ENCODE data around the gene SCYGR3. TPM values are rescaled to one million over a fixed set of nuclear protein-coding genes. Genes with fewer than 3 reads are reported as not detected.

SCYGR3 gene, protein sequence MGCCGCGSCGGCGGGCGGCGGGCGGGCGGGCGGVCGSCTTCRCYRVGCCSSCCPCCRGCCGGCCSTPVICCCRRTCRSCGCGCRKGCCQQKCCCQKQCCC
- total RNA-seq, result not detected

DNA sequence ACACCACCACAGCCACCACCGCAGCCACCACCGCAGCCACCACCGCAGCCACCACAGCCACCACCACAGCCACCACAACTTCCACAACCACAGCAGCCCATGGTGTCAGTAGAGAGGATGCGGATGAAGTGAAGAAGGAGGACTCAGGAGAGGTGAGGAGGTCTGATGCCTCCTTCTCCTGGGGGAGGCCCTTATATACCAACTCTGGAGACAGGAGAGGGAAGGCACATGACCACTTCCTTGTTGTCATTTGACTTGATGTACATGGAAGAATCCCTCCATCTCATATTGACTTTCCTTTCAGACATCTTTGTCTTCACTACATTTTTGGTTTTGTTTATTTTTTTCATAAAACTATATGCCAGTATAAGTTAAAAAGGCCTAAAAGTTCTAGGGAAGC is at the start of gene SCYGR3:
SCYGR3 (minus strand) TSS at position 101 of the 400 bp plus-strand sequence; CDS start at position 101, 0 bp downstream.
- Mint-ChIP-seq H3K4me1 (no peaks in the 10 kb centered on the region), H3K27me3 (peaks cover 16% of the 10 kb centered on the region), H3K36me3 (ENCODE audit: low read depth) (peaks cover 2% of the 10 kb centered on the region), H3K9me3 (ENCODE audit: low read depth) (no peaks in the 10 kb centered on the region), H3K27ac (no peak within 1 kb of the TSS), H3K4me3 (no peak within 1 kb of the TSS)
- CTCF ChIA-PET, result interaction anchor here (1.2 kb wide), 1 partner anchor 43 kb away, joined by 3 read pairs; no protein-coding TSS in a partner anchor
- DNase-seq (no peak), ATAC-seq (no peak)
- intact Hi-C loops (cut with DNase I, micrococcal nuclease), result no loop called here
- POLR2A ChIA-PET, result no interaction called here

DNA sequence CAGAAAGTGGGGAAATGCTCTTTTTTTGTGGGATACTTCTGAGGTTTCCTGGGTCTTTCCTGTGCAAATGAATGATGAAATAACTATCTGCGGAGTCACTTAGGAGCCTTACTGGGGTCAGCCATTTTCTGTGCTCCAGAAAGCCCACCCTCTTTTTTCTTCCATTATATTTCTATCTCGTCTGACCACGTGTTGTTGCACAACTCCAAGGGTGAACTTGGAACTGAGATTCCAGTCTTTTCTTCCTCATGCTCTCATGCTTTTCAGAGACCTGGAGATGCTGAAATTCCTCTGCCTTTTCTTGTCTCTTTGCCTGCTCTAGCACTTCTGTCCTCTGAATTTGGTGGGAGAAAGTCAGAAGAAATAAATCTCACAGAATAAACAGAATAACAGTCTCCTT is 47.2 kb upstream of the SCYGR3 start:
- no peak for ATAC-seq
- DNase-seq, result no peak
- Mint-ChIP-seq H3K4me1 (no peaks in the 10 kb centered on the region), H3K36me3 (ENCODE audit: low read depth) (no peaks in the 10 kb centered on the region), H3K27me3 (peaks cover 4% of the 10 kb centered on the region), H3K9me3 (ENCODE audit: low read depth) (no peaks in the 10 kb centered on the region), H3K4me3 (no peak overlapping the region), H3K27ac (no peak overlapping the region)
- intact Hi-C loops (cut with DNase I, micrococcal nuclease), result no loop called here
- ChIA-PET POLR2A (no interaction called here), CTCF (interaction anchor here (1.1 kb wide), 1 partner anchor 104 kb away, joined by 3 read pairs; no protein-coding TSS in a partner anchor)

DNA sequence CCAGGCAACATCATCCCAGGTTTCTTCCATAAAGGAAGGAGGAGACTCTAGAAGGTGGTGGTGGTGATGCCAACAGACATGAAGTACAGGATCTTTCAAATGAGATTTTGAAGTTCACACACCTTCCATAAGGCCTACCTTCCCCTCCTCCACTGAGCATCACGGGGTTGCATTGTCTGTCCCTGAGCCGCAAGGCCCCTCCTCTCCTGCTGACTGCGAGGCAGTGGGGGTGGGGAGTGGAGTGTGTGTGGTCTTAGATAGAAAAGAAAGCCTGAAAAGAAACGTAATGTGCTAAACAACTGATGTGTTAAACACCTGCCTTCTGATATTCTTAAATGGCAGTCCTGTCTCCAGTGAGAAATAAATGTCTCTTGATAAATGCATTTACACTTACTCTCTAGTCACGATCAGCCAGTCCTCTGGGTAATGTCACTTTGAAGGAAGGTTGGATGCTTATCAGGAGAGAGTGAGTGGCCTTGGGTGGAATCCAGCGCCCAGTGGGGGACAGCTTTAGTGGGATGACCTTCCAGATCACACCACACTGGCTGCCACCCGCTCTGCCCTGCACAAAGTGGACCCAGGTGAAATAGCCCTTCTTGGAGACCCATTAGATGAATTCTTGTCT is 46.5 kb upstream of the SCYGR3 start:
- intact Hi-C loops (cut with DNase I, micrococcal nuclease), result no loop called here
- Mint-ChIP-seq H3K4me3 (no peak overlapping the region), H3K27ac (no peak overlapping the region), H3K27me3 (peaks cover 4% of the 10 kb centered on the region), H3K4me1 (no peaks in the 10 kb centered on the region), H3K36me3 (ENCODE audit: low read depth) (no peaks in the 10 kb centered on the region), H3K9me3 (ENCODE audit: low read depth) (no peaks in the 10 kb centered on the region)
- CTCF ChIA-PET, result interaction anchor here (3.7 kb wide), 1 partner anchor 105 kb away, joined by 55 read pairs; no protein-coding TSS in a partner anchor
- POLR2A ChIA-PET, result no interaction called here
- no peak for ATAC-seq
- no peak for DNase-seq

DNA sequence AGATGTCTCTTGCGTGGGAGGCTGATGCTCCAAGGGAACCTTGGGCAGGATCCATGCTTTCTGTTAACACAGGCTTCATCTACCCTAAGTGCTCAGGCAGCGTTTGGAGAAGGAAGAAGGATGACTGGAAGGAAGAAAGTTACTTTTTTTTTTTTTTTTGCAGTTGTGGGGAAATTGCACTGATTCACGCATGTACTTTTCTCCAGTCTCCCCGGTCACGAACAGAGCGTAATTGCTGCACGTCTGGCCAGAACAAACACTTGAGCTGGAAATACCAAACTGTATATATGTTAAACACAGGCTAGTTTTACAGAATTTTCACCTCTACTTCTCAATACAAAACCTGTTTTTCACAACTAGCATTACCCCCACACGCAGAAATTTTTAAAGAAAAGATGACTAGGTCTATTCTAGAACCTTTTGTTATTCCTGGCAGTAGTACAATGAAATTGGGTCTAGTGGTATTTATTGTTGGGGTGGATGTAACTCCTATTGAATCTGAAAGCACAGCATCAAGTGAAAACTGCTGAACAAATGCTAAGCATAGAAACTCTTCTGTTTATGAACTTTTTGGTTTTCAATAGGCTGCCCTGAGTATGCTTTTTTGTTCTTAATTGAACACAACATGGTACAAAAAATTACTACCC is 42.7 kb upstream of the SCYGR3 start:
- POLR2A ChIA-PET, result no interaction called here
- no peaks in the 10 kb centered on the region for H3K36me3 Mint-ChIP-seq (ENCODE audit: low read depth)
- intact Hi-C loops (cut with DNase I, micrococcal nuclease), result loop anchor here (5.0 to 10.0 kb wide), 5 partner anchors 175 to 253 kb away; no protein-coding TSS in a partner anchor

DNA sequence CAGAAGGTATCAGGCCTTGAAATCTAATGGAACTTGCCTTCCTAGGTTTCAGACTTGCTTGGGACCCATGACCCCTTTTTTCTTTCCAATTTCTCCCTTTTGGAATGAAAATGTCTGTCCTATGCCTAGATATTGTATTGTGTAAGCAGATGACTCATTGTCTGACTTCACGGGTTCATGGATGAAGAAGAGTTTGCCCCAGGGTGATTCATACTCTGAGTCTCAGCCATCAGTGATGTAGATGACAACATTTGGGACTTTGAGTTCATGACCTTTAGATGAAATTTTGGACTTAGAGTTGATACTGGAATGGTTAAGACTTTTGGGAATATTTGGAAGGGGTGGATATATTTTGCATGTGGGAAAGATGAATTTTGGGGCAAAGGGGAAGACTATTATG is 40.8 kb upstream of the SCYGR3 start:
- no peak for DNase-seq
- peak; percentile 84 for ATAC-seq
- CTCF ChIA-PET, result interaction anchor here (0.6 to 1.0 kb wide), 2 partner anchors 11 to 32 kb away, joined by 3 to 4 read pairs; no protein-coding TSS in a partner anchor
- POLR2A ChIA-PET, result no interaction called here
- intact Hi-C loops (cut with DNase I, micrococcal nuclease), result loop anchor here (2.0 to 10.0 kb wide), 6 partner anchors 29 to 251 kb away; no protein-coding TSS in a partner anchor
- peaks cover 5% of the 10 kb centered on the region for H3K4me1 Mint-ChIP-seq
- no peaks in the 10 kb centered on the region for H3K9me3 Mint-ChIP-seq (ENCODE audit: low read depth)
- H3K36me3 Mint-ChIP-seq (ENCODE audit: low read depth), result no peaks in the 10 kb centered on the region
- H3K27me3 Mint-ChIP-seq, result peaks cover 12% of the 10 kb centered on the region
- H3K27ac Mint-ChIP-seq, result no peak overlapping the region
- H3K4me3 Mint-ChIP-seq, result no peak overlapping the region

More for the DNA sequence above, 42.7 kb upstream of the SCYGR3 start:
- DNase-seq, result no peak
- Mint-ChIP-seq H3K27me3 (peaks cover 12% of the 10 kb centered on the region), H3K27ac (no peak overlapping the region), H3K4me3 (no peak overlapping the region), H3K9me3 (ENCODE audit: low read depth) (no peaks in the 10 kb centered on the region), H3K4me1 (peaks cover 5% of the 10 kb centered on the region)
- no peak for ATAC-seq
- CTCF ChIA-PET, result interaction anchor here (0.6 to 3.7 kb wide), 26 partner anchors 8 to 533 kb away, joined by 3 to 55 read pairs (median 4); partner anchors contain the start of gene SCYGR5

DNA sequence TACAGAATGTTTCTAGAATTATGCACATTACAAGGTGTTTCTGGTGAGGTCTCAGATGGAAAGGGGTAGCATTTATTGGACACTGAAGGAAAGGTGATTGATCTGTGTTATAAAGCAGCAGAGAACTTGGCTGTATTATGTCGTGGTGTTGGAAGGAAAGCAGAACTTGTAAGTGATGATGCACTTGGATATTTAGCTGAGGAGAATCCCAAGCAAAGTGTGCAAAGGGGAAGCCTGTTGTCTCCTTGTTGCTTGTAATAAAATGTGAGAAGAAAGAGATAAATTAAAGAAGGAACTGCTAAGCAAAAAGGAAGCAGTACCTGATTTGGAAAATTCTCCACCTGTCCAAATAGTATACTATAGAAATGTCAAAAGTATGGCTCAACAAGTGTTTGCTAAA is 39.8 kb upstream of the SCYGR3 start:
- no peak overlapping the region for H3K27ac Mint-ChIP-seq
- H3K27me3 Mint-ChIP-seq, result peaks cover 14% of the 10 kb centered on the region
- ChIA-PET CTCF (no interaction called here), POLR2A (no interaction called here)
- DNase-seq (no peak), ATAC-seq (no peak)
- H3K4me3 Mint-ChIP-seq, result no peak overlapping the region
- H3K36me3 Mint-ChIP-seq (ENCODE audit: low read depth), result no peaks in the 10 kb centered on the region
- intact Hi-C loops (cut with DNase I, micrococcal nuclease), result loop anchor here (2.0 to 10.0 kb wide), 2 partner anchors 28 to 250 kb away; no protein-coding TSS in a partner anchor
- H3K9me3 Mint-ChIP-seq (ENCODE audit: low read depth), result no peaks in the 10 kb centered on the region
- H3K4me1 Mint-ChIP-seq, result peaks cover 5% of the 10 kb centered on the region

DNA sequence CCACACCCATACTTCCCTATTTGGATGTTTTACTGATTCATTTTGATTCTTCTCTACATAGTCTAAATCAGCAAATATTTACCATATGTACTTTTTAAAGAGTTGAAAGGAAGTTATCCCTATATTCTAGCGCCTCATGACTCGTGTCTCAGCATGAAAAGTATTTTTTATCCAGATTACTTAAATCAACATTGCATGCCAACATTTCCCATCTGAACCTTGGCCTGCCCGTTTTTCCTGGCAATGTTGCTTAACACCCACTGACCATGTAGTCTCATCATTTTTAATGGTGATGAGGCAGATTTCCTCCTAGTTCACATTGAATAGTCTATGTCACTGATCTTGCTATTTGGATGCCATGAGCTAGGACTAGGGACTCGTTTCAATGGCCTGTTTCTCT is 38.8 kb upstream of the SCYGR3 start:
- Mint-ChIP-seq H3K27me3 (peaks cover 18% of the 10 kb centered on the region), H3K4me3 (no peak overlapping the region), H3K27ac (no peak overlapping the region), H3K4me1 (peaks cover 5% of the 10 kb centered on the region), H3K36me3 (ENCODE audit: low read depth) (no peaks in the 10 kb centered on the region), H3K9me3 (ENCODE audit: low read depth) (no peaks in the 10 kb centered on the region)
- ATAC-seq (no peak), DNase-seq (no peak)
- CTCF ChIA-PET, result interaction anchor here (0.9 kb wide), 1 partner anchor 20 kb away, joined by 3 read pairs; no protein-coding TSS in a partner anchor
- POLR2A ChIA-PET, result no interaction called here
- intact Hi-C loops (cut with DNase I, micrococcal nuclease), result loop anchor here in 1 of 2 experiments (10.0 kb wide), 1 partner anchor 249 kb away; no protein-coding TSS in a partner anchor

DNA sequence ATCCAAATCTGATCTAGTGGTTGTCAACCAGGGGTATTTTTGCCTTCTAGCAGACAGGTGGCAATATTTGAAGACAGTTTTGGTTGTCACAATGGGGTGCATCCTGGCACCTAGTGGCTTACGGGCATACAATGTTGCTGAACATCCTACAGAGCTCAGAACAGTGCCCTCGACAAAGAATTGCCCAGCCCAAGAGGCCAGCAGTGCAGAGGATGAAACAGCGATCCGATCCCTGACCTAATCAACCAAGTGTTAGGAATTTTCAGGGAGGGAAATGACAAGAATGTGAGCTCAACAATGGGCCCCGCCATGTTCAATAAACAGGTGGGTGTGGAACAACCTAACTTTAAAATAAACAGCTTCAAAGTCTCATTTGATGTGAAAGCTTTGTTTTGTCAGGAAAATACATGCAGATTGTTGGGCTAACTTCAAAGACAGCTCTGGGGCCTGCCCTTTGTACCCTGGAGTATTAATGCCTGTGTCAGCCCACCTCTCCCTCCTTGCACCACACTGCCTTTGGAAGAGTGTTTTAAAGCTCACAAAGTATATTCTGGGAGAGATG is 29.4 kb upstream of the SCYGR3 start:
- ATAC-seq, result no peak
- peaks cover 9% of the 10 kb centered on the region for H3K27me3 Mint-ChIP-seq
- CTCF ChIA-PET, result interaction anchor here (0.6 to 1.3 kb wide), 4 partner anchors 10 to 14 kb away, joined by 3 to 7 read pairs (median 3); no protein-coding TSS in a partner anchor
- no peak for DNase-seq
- H3K4me3 Mint-ChIP-seq, result no peak overlapping the region
- no peak overlapping the region for H3K27ac Mint-ChIP-seq
- POLR2A ChIA-PET, result no interaction called here
- no peaks in the 10 kb centered on the region for H3K36me3 Mint-ChIP-seq (ENCODE audit: low read depth)
- intact Hi-C loops (cut with DNase I, micrococcal nuclease), result no loop called here
- no peaks in the 10 kb centered on the region for H3K9me3 Mint-ChIP-seq (ENCODE audit: low read depth)
- no peaks in the 10 kb centered on the region for H3K4me1 Mint-ChIP-seq

DNA sequence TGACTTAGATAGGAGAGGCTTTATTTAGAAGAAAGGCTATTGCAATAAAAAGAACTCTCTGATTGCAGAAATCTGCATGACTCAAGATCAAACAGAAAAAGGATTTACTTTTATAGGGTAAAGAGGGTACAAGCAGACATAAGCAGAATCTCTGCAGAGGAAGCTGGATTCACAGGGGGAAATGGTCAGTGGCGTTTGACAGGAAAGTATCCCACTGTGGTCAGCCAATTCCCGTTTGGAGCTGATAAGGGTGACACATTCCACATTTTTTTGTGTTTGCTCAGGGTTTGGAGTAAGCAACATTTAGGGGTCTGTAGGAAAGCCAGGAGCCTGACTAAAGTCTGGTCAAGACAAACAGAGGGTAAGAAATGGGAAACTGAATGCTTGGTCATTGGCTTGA is 28.0 kb upstream of the SCYGR3 start:
- no peak for ATAC-seq
- intact Hi-C loops (cut with DNase I, micrococcal nuclease), result no loop called here
- ChIA-PET POLR2A (no interaction called here), CTCF (no interaction called here)
- Mint-ChIP-seq H3K4me1 (no peaks in the 10 kb centered on the region), H3K27me3 (peaks cover 5% of the 10 kb centered on the region), H3K36me3 (ENCODE audit: low read depth) (no peaks in the 10 kb centered on the region), H3K4me3 (no peak overlapping the region), H3K9me3 (ENCODE audit: low read depth) (no peaks in the 10 kb centered on the region), H3K27ac (no peak overlapping the region)
- DNase-seq, result no peak

DNA sequence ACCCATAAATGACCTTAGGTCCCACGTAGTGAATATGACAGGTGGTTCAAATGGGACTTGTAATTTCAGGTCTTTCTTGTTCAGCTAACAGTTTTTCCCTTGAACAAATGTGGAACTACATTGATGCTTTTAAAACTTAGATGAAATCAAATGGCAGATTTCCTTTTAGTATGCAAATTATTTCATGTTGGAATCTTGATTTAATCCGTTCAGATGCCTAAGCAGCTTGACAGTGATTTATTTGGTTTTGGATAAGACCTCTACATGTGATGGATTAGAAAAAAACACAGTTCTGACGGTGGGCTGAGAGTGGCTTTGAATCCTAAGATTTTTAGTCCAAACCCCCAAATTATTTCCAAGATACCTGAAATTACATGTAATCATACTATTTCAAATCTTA is 19.6 kb upstream of the SCYGR3 start:
- intact Hi-C loops (cut with DNase I, micrococcal nuclease), result no loop called here
- ChIA-PET POLR2A (no interaction called here), CTCF (interaction anchor here (0.6 to 0.9 kb wide), 2 partner anchors 10 to 19 kb away, joined by 3 read pairs; no protein-coding TSS in a partner anchor)
- Mint-ChIP-seq H3K36me3 (ENCODE audit: low read depth) (no peaks in the 10 kb centered on the region), H3K9me3 (ENCODE audit: low read depth) (no peaks in the 10 kb centered on the region), H3K27me3 (peaks cover 15% of the 10 kb centered on the region), H3K4me1 (no peaks in the 10 kb centered on the region), H3K27ac (no peak overlapping the region), H3K4me3 (no peak overlapping the region)
- ATAC-seq (no peak), DNase-seq (no peak)

DNA sequence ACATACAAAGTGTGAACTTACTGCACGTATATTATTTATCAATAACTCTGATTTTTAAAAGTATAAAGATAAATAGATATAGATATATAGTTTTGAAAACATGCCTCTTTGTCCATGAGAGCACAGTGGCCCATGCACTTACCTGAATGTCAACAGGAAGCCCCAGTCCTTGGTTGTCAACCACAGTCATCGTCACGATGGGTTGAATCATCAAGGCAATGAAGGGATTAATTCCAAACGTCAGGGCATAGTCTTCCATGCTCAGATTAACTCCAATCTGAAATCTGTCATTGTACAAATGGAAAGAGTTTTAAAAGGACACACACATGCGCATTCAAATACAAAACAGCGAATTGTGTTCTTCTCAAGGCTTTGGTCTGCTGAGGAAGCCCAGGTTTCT is 18.2 kb upstream of the SCYGR3 start:
- no peak for ATAC-seq
- H3K27me3 Mint-ChIP-seq, result peaks cover 17% of the 10 kb centered on the region

More for the DNA sequence above, 18.2 kb upstream of the SCYGR3 start:
- ChIA-PET CTCF (no interaction called here), POLR2A (no interaction called here)
- DNase-seq, result no peak
- Mint-ChIP-seq H3K9me3 (ENCODE audit: low read depth) (no peaks in the 10 kb centered on the region), H3K27ac (no peak overlapping the region), H3K4me3 (no peak overlapping the region), H3K36me3 (ENCODE audit: low read depth) (no peaks in the 10 kb centered on the region), H3K4me1 (peaks cover under 1% of the 10 kb centered on the region)
- intact Hi-C loops (cut with DNase I, micrococcal nuclease), result no loop called here

Data from activated CD4-positive, alpha-beta T cell treated with anti-CD3 and anti-CD28 coated beads for 36 hours (primary cell).